ENCODE measurements around the gene SEC31B. TPM values are rescaled to one million over a fixed set of nuclear protein-coding genes. Genes with fewer than 3 reads are reported as not detected.

The SEC31B gene
- total and polyA plus RNA-seq, 2 donors (not counting 3 experiments of a cell fraction or from before 2014, with no cell fraction given): 11.1 to 14.4 TPM

- no peaks in the 10 kb centered on the region for H4K20me1 ChIP-seq (replicated peaks; ENCODE audit: control insufficient read depth, extremely low read depth, insufficient read depth, low read length)
- intact Hi-C loops (cut with micrococcal nuclease) (no loop called here), dilution Hi-C loops (cut with MboI; ENCODE audit: extremely low pct_ligation_motif_present, low sequenced_read_pairs) (no loop called here)
- H3K9ac ChIP-seq (replicated peaks; ENCODE audit: extremely low read depth, insufficient read depth, low read length): no peak overlapping the region
- no peak overlapping the region for H3K4me2 ChIP-seq (ENCODE audit: insufficient read depth, low read length)
- ChIA-PET POLR2A (no interaction called here), CTCF (interaction anchor here (1.7 to 2.6 kb wide), 3 partner anchors 14 to 410 kb away, joined by 4 to 14 read pairs (median 7); no protein-coding TSS in a partner anchor)
- FAIRE-seq (no peak), DNase-seq (ENCODE audit: low read depth, low spot score) (no peak)
- no peak overlapping the region for H3K4me3 ChIP-seq (replicated peaks in 1 of 3; ENCODE audit: insufficient read depth in 1 of 3, low read depth in 1 of 3, low read length in 3 of 3)
- TF ChIP-seq FOS (IDR thresholded peaks at IDR 0.05; ENCODE audit: borderline replicate concordance, insufficient read depth, low read length) (no peak), POLR2AphosphoS5 (IDR thresholded peaks at IDR 0.05; ENCODE audit: insufficient read depth, low read depth, low read length) (no peak), CTCF (IDR thresholded peaks at IDR 0.05; ENCODE audit: extremely low read depth in 1 of 2, insufficient read depth in 1 of 2, low read depth in 1 of 2, low read length in 2 of 2) (no peak), POLR2A (IDR thresholded peaks at IDR 0.05; ENCODE audit: low read depth, low read length) (no peak), EZH2 (IDR thresholded peaks at IDR 0.05; ENCODE audit: borderline replicate concordance, low read depth, low read length, severe bottlenecking) (no peak), JUN (IDR thresholded peaks at IDR 0.05; ENCODE audit: borderline replicate concordance, insufficient read depth, insufficient read length, low read depth) (no peak), MYC (IDR thresholded peaks at IDR 0.05; ENCODE audit: low read depth, low read length) (no peak), GATA2 (IDR thresholded peaks at IDR 0.05; ENCODE audit: insufficient read depth, insufficient read length, low read depth, low read length) (no peak)
- TF ChIP-seq, protein P1, sequence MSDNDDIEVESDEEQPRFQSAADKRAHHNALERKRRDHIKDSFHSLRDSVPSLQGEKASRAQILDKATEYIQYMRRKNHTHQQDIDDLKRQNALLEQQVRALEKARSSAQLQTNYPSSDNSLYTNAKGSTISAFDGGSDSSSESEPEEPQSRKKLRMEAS (IDR thresholded peaks at IDR 0.05; ENCODE audit: insufficient read depth, insufficient read length): no peak
- no peaks in the 10 kb centered on the region for H3K4me1 ChIP-seq (ENCODE audit: control insufficient read depth, extremely low read depth, insufficient read depth, low read length)
- BruUV-seq (replicated peaks): no TSS peak
- no peaks in the 10 kb centered on the region for H3K79me2 ChIP-seq (ENCODE audit: control insufficient read depth, insufficient read depth, low read length)
- H3K36me3 ChIP-seq (ENCODE audit: control insufficient read depth in 2 of 2, extremely low read depth in 1 of 2, insufficient read depth in 2 of 2, low read length in 2 of 2): no peaks in the 10 kb centered on the region
- H2AFZ ChIP-seq (ENCODE audit: low read depth, low read length): no peak overlapping the region
- H3K27me3 ChIP-seq (ENCODE audit: control insufficient read depth in 2 of 2, insufficient read depth in 2 of 2, low read length in 2 of 2): peaks cover 37 to 53% of the 10 kb centered on the region in 2 experiments
- no peak overlapping the region for H3K27ac ChIP-seq (ENCODE audit: insufficient read depth, low read depth, low read length)
- H3K9me1 ChIP-seq (replicated peaks; ENCODE audit: control insufficient read depth, extremely low read depth, insufficient read depth, low read length): no peaks in the 10 kb centered on the region
- H3K9me3 ChIP-seq (replicated peaks; ENCODE audit: control insufficient read depth, insufficient read depth, low read length): no peaks in the 10 kb centered on the region
Observed at GRCh38 chr10:100468322-100468721, 51.3 kb downstream of the SEC31B start.

Data from endothelial cell of umbilical vein (primary cell).